ENCODE measurements around the gene ZNF584. TPM values are rescaled to one million over a fixed set of nuclear protein-coding genes. Genes with fewer than 3 reads are reported as not detected.
A peak's percentile ranks its signal among the peaks of the same experiment; 100 is the strongest.

The ZNF584 gene
- total RNA-seq, 1 donor from 2014 or later = 31.1 TPM

DNA sequence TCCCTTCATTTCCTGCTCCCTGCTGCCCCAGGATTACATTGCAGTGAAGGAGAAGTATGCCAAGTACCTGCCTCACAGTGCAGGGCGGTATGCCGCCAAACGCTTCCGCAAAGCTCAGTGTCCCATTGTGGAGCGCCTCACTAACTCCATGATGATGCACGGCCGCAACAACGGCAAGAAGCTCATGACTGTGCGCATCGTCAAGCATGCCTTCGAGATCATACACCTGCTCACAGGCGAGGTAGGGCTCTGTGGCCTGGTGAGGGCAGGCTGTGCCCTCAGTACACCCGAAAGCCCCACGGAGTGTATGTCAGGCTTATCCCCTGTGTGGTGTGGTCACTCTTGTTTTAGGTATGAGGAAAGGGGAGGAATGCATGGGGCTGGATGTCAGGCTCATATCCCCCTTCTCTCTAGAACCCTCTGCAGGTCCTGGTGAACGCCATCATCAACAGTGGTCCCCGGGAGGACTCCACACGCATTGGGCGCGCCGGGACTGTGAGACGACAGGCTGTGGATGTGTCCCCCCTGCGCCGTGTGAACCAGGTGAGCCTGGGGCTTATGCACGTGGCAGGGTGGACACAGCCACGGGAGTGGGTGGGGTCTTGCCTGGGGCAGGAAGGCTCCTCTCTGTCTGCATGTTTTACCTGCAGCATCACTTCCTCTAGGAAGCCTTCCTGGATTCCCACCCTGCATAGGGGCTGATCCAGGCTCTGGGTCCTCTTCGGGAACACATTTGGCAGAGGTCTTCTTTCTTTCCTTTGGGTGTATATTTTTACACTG, 15.3 kb upstream of the ZNF584 start:
- Mint-ChIP-seq H3K27me3 (ENCODE audit: low read depth) (peaks cover 23% of the 10 kb centered on the region), H3K36me3 (ENCODE audit: low read depth) (peaks cover 21% of the 10 kb centered on the region), H3K27ac (ENCODE audit: unreplicated experiment) (no peak overlapping the region), H3K4me3 (peak overlapping the region; percentile 79), H3K9me3 (no peaks in the 10 kb centered on the region), H3K4me1 (peaks cover 22% of the 10 kb centered on the region)
- TF ChIP-seq CTCF (conservative IDR thresholded peaks at IDR 0.05) = no peak
- no peak for DNase-seq (ENCODE audit: low read depth, low spot score)

DNA sequence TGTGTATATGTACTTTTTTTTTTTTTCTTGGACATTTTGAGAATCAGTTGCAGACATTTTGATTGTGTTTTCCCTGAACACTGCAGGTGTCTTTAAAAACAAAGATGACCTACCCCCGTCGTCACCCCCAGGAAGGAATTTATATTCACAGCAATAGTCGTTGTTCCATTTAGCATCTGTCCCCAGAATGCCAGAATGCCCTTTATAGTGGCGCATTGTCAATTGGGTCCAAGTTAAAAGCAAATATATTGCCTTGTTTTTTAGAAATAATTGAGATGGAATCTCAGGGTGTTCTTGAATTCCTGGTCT, 14.8 kb upstream of the ZNF584 start:
- Mint-ChIP-seq H3K36me3 (ENCODE audit: low read depth) (peaks cover 21% of the 10 kb centered on the region), H3K4me1 (peaks cover 18% of the 10 kb centered on the region), H3K9me3 (no peaks in the 10 kb centered on the region), H3K27ac (ENCODE audit: unreplicated experiment) (no peak overlapping the region), H3K4me3 (peak overlapping the region; percentile 79), H3K27me3 (ENCODE audit: low read depth) (peaks cover 23% of the 10 kb centered on the region)
- no peak for DNase-seq (ENCODE audit: low read depth, low spot score)
- no peak for TF ChIP-seq CTCF (conservative IDR thresholded peaks at IDR 0.05)

DNA sequence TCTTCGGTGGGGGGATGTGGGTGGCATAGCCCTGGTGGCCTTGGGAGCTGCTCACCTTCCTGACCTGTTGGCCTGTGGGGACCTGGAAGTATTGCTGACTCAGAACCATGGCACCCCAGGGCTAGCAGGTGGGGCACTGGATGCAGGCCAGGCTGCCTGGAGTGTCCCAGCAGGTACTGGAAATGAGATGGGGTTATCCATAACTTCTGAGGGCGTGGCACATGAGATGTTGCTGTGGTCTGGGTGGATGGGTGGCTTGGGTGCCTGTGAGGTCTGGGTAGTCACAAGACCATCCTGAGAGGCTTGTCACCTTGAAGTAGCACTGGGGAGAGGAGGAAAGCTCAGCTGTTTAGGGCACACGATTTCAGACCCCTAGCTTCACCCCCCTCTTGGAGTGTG, 13.6 kb upstream of the ZNF584 start:
- Mint-ChIP-seq H3K9me3 (no peaks in the 10 kb centered on the region), H3K36me3 (ENCODE audit: low read depth) (peaks cover 17% of the 10 kb centered on the region), H3K27ac (ENCODE audit: unreplicated experiment) (no peak overlapping the region), H3K27me3 (ENCODE audit: low read depth) (peaks cover 23% of the 10 kb centered on the region), H3K4me1 (peaks cover 15% of the 10 kb centered on the region), H3K4me3 (peak overlapping the region; percentile 71)
- no peak for DNase-seq (ENCODE audit: low read depth, low spot score)
- TF ChIP-seq CTCF (conservative IDR thresholded peaks at IDR 0.05) = no peak

- Mint-ChIP-seq H3K27ac (ENCODE audit: unreplicated experiment) (no peak within 1 kb of the TSS), H3K9me3 (no peaks in the 10 kb centered on the region), H3K4me3 (peak within 1 kb of the TSS; percentile 74), H3K4me1 (peaks cover 19% of the 10 kb centered on the region), H3K36me3 (ENCODE audit: low read depth) (peaks cover 17% of the 10 kb centered on the region), H3K27me3 (ENCODE audit: low read depth) (peaks cover 23% of the 10 kb centered on the region)
- DNase-seq (ENCODE audit: low read depth, low spot score) = no peak
- no peak for TF ChIP-seq CTCF (conservative IDR thresholded peaks at IDR 0.05)
Observed at GRCh38 chr19:58395220-58395978, 13.1 kb upstream of the ZNF584 start, which contains the start of gene RNF225. RNF225 (plus strand) TSS chr19:58395656; CDS start chr19:58396090, 434 bp downstream.

GRCh38 chr19:58395979-58396627, 12.3 kb upstream of the ZNF584 start:
- no peak for DNase-seq (ENCODE audit: low read depth, low spot score)
- no peak for TF ChIP-seq CTCF (conservative IDR thresholded peaks at IDR 0.05)
- H3K27me3 Mint-ChIP-seq (ENCODE audit: low read depth) = peaks cover 25% of the 10 kb centered on the region
- no peaks in the 10 kb centered on the region for H3K9me3 Mint-ChIP-seq
- H3K36me3 Mint-ChIP-seq (ENCODE audit: low read depth) = peaks cover 14% of the 10 kb centered on the region
- H3K4me3 Mint-ChIP-seq = peak overlapping the region; percentile 74
- H3K4me1 Mint-ChIP-seq = peaks cover 22% of the 10 kb centered on the region
- H3K27ac Mint-ChIP-seq (ENCODE audit: unreplicated experiment) = no peak overlapping the region
